Measurements from ENCODE around the gene SLIT3. TPM values are rescaled to one million over a fixed set of nuclear protein-coding genes. Genes with fewer than 3 reads are reported as not detected.

SLIT3 gene
- total and polyA plus RNA-seq, 2 experiments from 2014 or later = 58.4 to 96.7 TPM

- H3K4me2 ChIP-seq = no peak overlapping the region
- no peaks in the 10 kb centered on the region for H4K20me1 ChIP-seq (ENCODE audit: insufficient read depth, poor library complexity, severe bottlenecking)
- no peak for DNase-seq (ENCODE audit: low spot score)
- TF ChIP-seq EZH2phosphoT487 (IDR thresholded peaks at IDR 0.05; ENCODE audit: low read depth, severe bottlenecking, unreplicated experiment) (no peak), CTCF (IDR thresholded peaks at IDR 0.05; ENCODE audit: poor library complexity) (no peak), EZH2 (IDR thresholded peaks at IDR 0.05; ENCODE audit: borderline replicate concordance) (no peak)
- no peak overlapping the region for H3K27ac ChIP-seq
- H3K27me3 ChIP-seq = no peaks in the 10 kb centered on the region
- H3K9me3 ChIP-seq (ENCODE audit: low read depth) = no peaks in the 10 kb centered on the region
- H3K79me2 ChIP-seq = no peaks in the 10 kb centered on the region
- no peak overlapping the region for H3K4me3 ChIP-seq
- H2AFZ ChIP-seq = no peak overlapping the region
- H3K4me1 ChIP-seq (ENCODE audit: insufficient read depth) = peaks cover 15% of the 10 kb centered on the region
- WGBS (ENCODE audit: low lambda C conversion rate, missing lambda C conversion rate) = 85% methylated on average over 11 of the region's 11 CpGs
- no peaks in the 10 kb centered on the region for H3K9me2 ChIP-seq (replicated peaks; ENCODE audit: insufficient read depth)
- no peaks in the 10 kb centered on the region for H3K36me3 ChIP-seq (replicated peaks; ENCODE audit: insufficient read depth, low read depth)
These were observed 603.8 kb downstream of the SLIT3 start for GRCh38 chr5:168697034-168697720.

- no peaks in the 10 kb centered on the region for H4K20me1 ChIP-seq (ENCODE audit: insufficient read depth, poor library complexity, severe bottlenecking)
- no peak overlapping the region for H3K4me2 ChIP-seq
- no peak overlapping the region for H2AFZ ChIP-seq
- no peak overlapping the region for H3K4me3 ChIP-seq
- no peak overlapping the region for H3K27ac ChIP-seq
- no peaks in the 10 kb centered on the region for H3K79me2 ChIP-seq
- DNase-seq (ENCODE audit: low spot score) = no peak
- WGBS (ENCODE audit: low lambda C conversion rate, missing lambda C conversion rate) = 48% methylated on average over 2 of the region's 2 CpGs
- H3K9me2 ChIP-seq (replicated peaks; ENCODE audit: insufficient read depth) = no peaks in the 10 kb centered on the region
- TF ChIP-seq EZH2 (IDR thresholded peaks at IDR 0.05; ENCODE audit: borderline replicate concordance) = no peak
- no peak for TF ChIP-seq CTCF (IDR thresholded peaks at IDR 0.05; ENCODE audit: poor library complexity)
- no peak for TF ChIP-seq EZH2phosphoT487 (IDR thresholded peaks at IDR 0.05; ENCODE audit: low read depth, severe bottlenecking, unreplicated experiment)
- H3K4me1 ChIP-seq (ENCODE audit: insufficient read depth) = peaks cover 15% of the 10 kb centered on the region
- no peaks in the 10 kb centered on the region for H3K36me3 ChIP-seq (replicated peaks; ENCODE audit: insufficient read depth, low read depth)
- no peaks in the 10 kb centered on the region for H3K27me3 ChIP-seq
- no peaks in the 10 kb centered on the region for H3K9me3 ChIP-seq (ENCODE audit: low read depth)
These were observed 604.3 kb downstream of the SLIT3 start for GRCh38 chr5:168696611-168697010.

GRCh38 chr5:168695301-168695835 is 605.6 kb downstream of the SLIT3 start:
- Histone ChIP-seq H3K9me3 (ENCODE audit: low read depth) (no peaks in the 10 kb centered on the region), H3K27me3 (no peaks in the 10 kb centered on the region), H3K27ac (no peak overlapping the region), H3K36me3 (replicated peaks; ENCODE audit: insufficient read depth, low read depth) (no peaks in the 10 kb centered on the region), H3K4me1 (ENCODE audit: insufficient read depth) (peaks cover 15% of the 10 kb centered on the region), H4K20me1 (ENCODE audit: insufficient read depth, poor library complexity, severe bottlenecking) (no peaks in the 10 kb centered on the region), H3K4me3 (no peak overlapping the region), H2AFZ (no peak overlapping the region), H3K9me2 (replicated peaks; ENCODE audit: insufficient read depth) (no peaks in the 10 kb centered on the region), H3K4me2 (no peak overlapping the region), H3K79me2 (no peaks in the 10 kb centered on the region)
- 87% methylated on average over 5 of the region's 5 CpGs for WGBS (ENCODE audit: low lambda C conversion rate, missing lambda C conversion rate)
- no peak for TF ChIP-seq CTCF (IDR thresholded peaks at IDR 0.05; ENCODE audit: poor library complexity)
- TF ChIP-seq EZH2 (IDR thresholded peaks at IDR 0.05; ENCODE audit: borderline replicate concordance) = no peak
- no peak for TF ChIP-seq EZH2phosphoT487 (IDR thresholded peaks at IDR 0.05; ENCODE audit: low read depth, severe bottlenecking, unreplicated experiment)
- DNase-seq (ENCODE audit: low spot score) = no peak
